Coronary artery (tissue), 2 donors: ENCODE data around the gene PLP1.
"Not testable (repeated sequence)": the region's sequence is repeated elsewhere in the genome, so short reads cannot be mapped to it uniquely, and the experiment has no call there.

ENCODE experiments used
- DNase-seq: peaks from one replicate; pipeline ENCODE4 v3.0.0-alpha.2; 2017; ENCODE audit warnings: low spot score
- H3K27ac ChIP-seq, 2 donors: fragments of 200-600 bp; sonication (generic); one replicate each; pipeline ENCODE4 v1.5.1; 2016 to 2019
- H3K4me3 ChIP-seq: fragments of 200-600 bp; sonication (generic); 2 replicates; pipeline ENCODE4 v1.5.1; 2016; ENCODE audit warnings: mild to moderate bottlenecking, moderate library complexity
- CTCF ChIP-seq: fragments of 200-600 bp; sonication (generic); IDR thresholded peaks from one replicate; pipeline ENCODE4 v1.5.1; 2019; ENCODE audit warnings: antibody characterized with exemption

PLP1 gene

GRCh38 chrX:103756736-103757135, 19.9 kb upstream of the PLP1 start:
- no peak for DNase-seq
- TF ChIP-seq CTCF = no peak
- H3K27ac ChIP-seq = no peak overlapping the region
- no peak overlapping the region for H3K4me3 ChIP-seq

- Histone ChIP-seq H3K27ac (no peak overlapping the region), H3K4me3 (no peak overlapping the region)
- no peak for DNase-seq
- no peak for TF ChIP-seq CTCF
These were observed 18.1 kb upstream of the PLP1 start for GRCh38 chrX:103758555-103758954.

GRCh38 chrX:103763541-103763940, 13.1 kb upstream of the PLP1 start:
- not testable (repeated sequence) for H3K27ac ChIP-seq, DNase-seq, H3K4me3 ChIP-seq

- not testable (repeated sequence) for H3K27ac ChIP-seq, DNase-seq, H3K4me3 ChIP-seq
These were observed 9.7 kb upstream of the PLP1 start for GRCh38 chrX:103766813-103767555.

- TF ChIP-seq CTCF = no peak
- DNase-seq = no peak
- no peak overlapping the region for H3K4me3 ChIP-seq
- H3K27ac ChIP-seq = no peak overlapping the region
These were observed 3.2 kb upstream of the PLP1 start for GRCh38 chrX:103773445-103773844.

- no peak for DNase-seq
- no peak for TF ChIP-seq CTCF
- no peak overlapping the region for H3K27ac ChIP-seq
- no peak overlapping the region for H3K4me3 ChIP-seq
These were observed 2.5 kb upstream of the PLP1 start for GRCh38 chrX:103774070-103774642.

GRCh38 chrX:103779141-103779789, 2.6 kb downstream of the PLP1 start:
- H3K4me3 ChIP-seq = no peak overlapping the region
- no peak for DNase-seq
- H3K27ac ChIP-seq = no peak overlapping the region
- TF ChIP-seq CTCF = no peak
